Mesendoderm (in vitro differentiated cells): Measurements from ENCODE around the gene GPR4. TPM values are rescaled to one million over a fixed set of nuclear protein-coding genes. Genes with fewer than 3 reads are reported as not detected.
A peak's percentile ranks its signal among the peaks of the same experiment; 100 is the strongest.

Experiments used
- DNase-seq: peaks from one replicate; pipeline ENCODE4 v3.0.0; 2013
- H2AK5ac ChIP-seq: 2 replicates; pipeline ENCODE4 v1.6.1; 2013; ENCODE audit warnings: low read length, inconsistent platforms
- H2BK120ac ChIP-seq: 2 replicates; pipeline ENCODE4 v1.6.1; 2013; ENCODE audit warnings: low read depth, mild to moderate bottlenecking, low read length, moderate library complexity, mixed read lengths
- H2BK15ac ChIP-seq: replicated peaks from 2 replicates; pipeline ENCODE4 v1.6.1; 2013; ENCODE audit warnings: low read depth, mild to moderate bottlenecking, moderate library complexity
- H2BK5ac ChIP-seq: 2 replicates; pipeline ENCODE4 v1.6.1; 2013; ENCODE audit warnings: low read length, inconsistent platforms
- H3K18ac ChIP-seq: 2 replicates; pipeline ENCODE4 v1.6.1; 2013; ENCODE audit warnings: mild to moderate bottlenecking, low read length, mixed read lengths
- H3K23ac ChIP-seq: one replicate; pipeline ENCODE4 v1.6.1; 2013; ENCODE audit warnings: low read length
- H3K27ac ChIP-seq: 2 replicates; pipeline ENCODE4 v1.5.1; 2013; ENCODE audit warnings: low read depth, mild to moderate bottlenecking, inconsistent platforms, low read length, moderate library complexity
- H3K27me3 ChIP-seq: 2 replicates; pipeline ENCODE4 v1.6.1; 2013; ENCODE audit warnings: low read length, control low read depth, mild to moderate bottlenecking, inconsistent platforms; ENCODE audit not compliant: insufficient read depth, poor library complexity
- H3K36me3 ChIP-seq: 2 replicates; pipeline ENCODE4 v1.6.1; 2013; ENCODE audit warnings: low read length, inconsistent platforms; ENCODE audit not compliant: control insufficient read depth, insufficient read depth
- H3K4ac ChIP-seq: one replicate; pipeline ENCODE4 v1.6.1; 2013; ENCODE audit warnings: low read depth, mild to moderate bottlenecking, low read length, moderate library complexity
- H3K4me1 ChIP-seq: 2 replicates; pipeline ENCODE4 v1.6.1; 2013; ENCODE audit warnings: low read depth, low read length, inconsistent platforms; ENCODE audit not compliant: control insufficient read depth
- H3K4me2 ChIP-seq: 2 replicates; pipeline ENCODE4 v1.6.1; 2013; ENCODE audit warnings: low read length
- H3K4me3 ChIP-seq: 2 replicates; pipeline ENCODE4 v1.5.1; 2013; ENCODE audit warnings: mild to moderate bottlenecking, low read length
- H3K56ac ChIP-seq: one replicate; pipeline ENCODE4 v1.6.1; 2013; ENCODE audit warnings: low read length
- H3K79me1 ChIP-seq: 2 replicates; pipeline ENCODE4 v1.6.1; 2013; ENCODE audit warnings: low read length, inconsistent platforms
- H3K79me2 ChIP-seq: 2 replicates; pipeline ENCODE4 v1.6.1; 2013; ENCODE audit warnings: mild to moderate bottlenecking, low read length; ENCODE audit not compliant: control insufficient read depth, insufficient read depth
- H3K9ac ChIP-seq: 2 replicates; pipeline ENCODE4 v1.6.1; 2013; ENCODE audit warnings: low read length, inconsistent platforms
- H4K5ac ChIP-seq: one replicate; pipeline ENCODE4 v1.6.1; 2013; ENCODE audit warnings: low read length
- H4K8ac ChIP-seq: one replicate; pipeline ENCODE4 v1.6.1; 2013; ENCODE audit warnings: low read depth, mild to moderate bottlenecking, control low read depth, low read length, moderate library complexity
- WGBS: extraction: QIAGEN DNeasy Blood & Tissue Kit; methylation state at CpG from one replicate; pipeline ENCODE4 v1.1.7; 2013; ENCODE audit warnings: low lambda C conversion rate, missing lambda C conversion rate; ENCODE audit not compliant: insufficient coverage; ENCODE audit errors: extremely low coverage; 5-methylcytosine and 5-hydroxymethylcytosine counted together
- polyA plus RNA-seq, 2 experiments: library from polyadenylated mRNA; stranded (reverse); fragments of 200-250 nt; gene quantifications; one replicate each; pipeline ENCODE4 v1.2.3, GENCODE V29; 2013

GPR4 gene
- polyA plus RNA-seq (2013, experiment 1 of 2) = 0.14 TPM
- polyA plus RNA-seq (2013, experiment 2 of 2) = 0.10 TPM

DNA sequence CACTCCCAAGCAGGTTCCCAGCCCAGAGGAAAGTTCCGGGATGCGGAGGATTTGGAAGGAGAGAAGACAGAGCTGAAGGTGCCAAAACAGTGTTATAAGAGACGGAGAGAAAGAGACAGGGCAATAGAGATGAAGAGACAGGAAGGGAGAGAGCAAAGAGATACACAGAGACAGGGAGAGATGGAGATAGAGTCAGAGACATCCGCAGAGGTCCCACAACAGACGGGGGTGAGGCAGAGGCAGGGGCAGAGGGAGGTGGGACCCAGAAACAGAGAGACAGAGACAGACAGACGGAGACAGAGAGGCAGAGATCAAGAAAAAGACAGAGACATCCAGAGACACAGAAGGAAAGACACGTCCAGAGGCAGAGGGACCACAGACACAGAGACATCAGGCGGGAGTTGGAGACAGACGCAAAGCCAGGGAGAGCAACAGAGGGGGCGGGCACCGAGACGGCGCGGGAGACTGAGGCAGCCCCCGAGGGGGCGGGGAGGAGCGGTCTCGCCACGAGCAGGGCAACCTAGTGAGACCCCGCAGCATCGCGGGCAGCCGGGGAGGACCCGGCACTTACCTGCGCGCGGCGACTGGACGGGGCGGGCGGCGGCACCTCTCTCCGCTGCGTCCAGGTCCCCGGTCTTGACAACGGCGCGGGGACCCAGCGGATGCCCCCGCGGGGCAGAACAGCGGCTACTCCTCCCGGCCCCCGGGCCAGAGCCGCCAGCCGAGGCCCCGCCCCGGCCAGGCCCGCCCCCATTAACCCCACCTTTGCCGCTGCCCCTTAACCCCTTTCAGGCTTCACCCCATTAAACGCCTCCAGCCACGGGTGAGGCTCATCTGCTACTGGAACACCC, at the start of gene GPR4:
TSS of gene GPR4 (minus strand) at position 689 of the 851 bp plus-strand sequence. CDS start 10,346 bp downstream, outside the sequence.
- Histone ChIP-seq H3K27ac (no peak within 1 kb of the TSS), H3K79me1 (no peaks in the 10 kb centered on the region), H2BK5ac (no peak within 1 kb of the TSS), H3K23ac (no peak within 1 kb of the TSS), H2BK15ac (no peak within 1 kb of the TSS), H3K27me3 (peaks cover 39% of the 10 kb centered on the region), H3K4me2 (peak within 1 kb of the TSS; percentile 11), H2BK120ac (no peak within 1 kb of the TSS), H3K9ac (no peak within 1 kb of the TSS), H3K4me3 (no peak within 1 kb of the TSS), H3K4ac (no peak within 1 kb of the TSS), H3K36me3 (no peaks in the 10 kb centered on the region), H3K56ac (no peak within 1 kb of the TSS), H3K4me1 (peaks cover 8% of the 10 kb centered on the region), H4K8ac (no peak within 1 kb of the TSS), H2AK5ac (no peak within 1 kb of the TSS), H4K5ac (no peak within 1 kb of the TSS), H3K79me2 (no peaks in the 10 kb centered on the region), H3K18ac (no peak within 1 kb of the TSS)
- peak; percentile 65 for DNase-seq
- no CpG with 5 or more reads among the region's 52 CpGs for WGBS

DNA sequence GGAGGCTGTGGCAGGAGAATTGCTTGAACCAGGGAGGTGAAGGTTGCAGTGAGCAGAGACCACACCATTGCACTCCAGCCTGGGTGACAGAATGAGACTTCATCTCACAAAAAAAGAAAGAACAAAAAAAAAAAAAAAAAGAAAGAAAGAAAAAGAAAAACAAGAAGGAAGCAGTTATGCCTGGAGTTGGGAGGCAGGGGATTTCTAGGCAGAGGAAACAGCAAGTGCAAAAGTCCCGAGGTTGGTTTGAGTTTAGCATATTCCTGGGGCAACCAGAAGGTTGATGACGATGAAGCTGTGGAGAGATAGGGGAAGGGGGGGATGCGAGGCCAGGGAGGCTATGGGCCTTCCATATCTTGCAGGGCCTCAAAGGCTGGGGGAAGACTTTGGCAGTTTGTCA, 48.7 kb upstream of the GPR4 start:
- no peak overlapping the region for H3K27ac ChIP-seq
- H4K5ac ChIP-seq = no peak overlapping the region
- H2BK5ac ChIP-seq = no peak overlapping the region
- H3K4me3 ChIP-seq = no peak overlapping the region
- H3K4me2 ChIP-seq = no peak overlapping the region
- H3K23ac ChIP-seq = no peak overlapping the region
- peaks cover 4% of the 10 kb centered on the region for H3K4me1 ChIP-seq
- no peaks in the 10 kb centered on the region for H3K79me2 ChIP-seq
- H3K18ac ChIP-seq = no peak overlapping the region
- no peak overlapping the region for H3K4ac ChIP-seq
- no peak overlapping the region for H2AK5ac ChIP-seq
- no peak overlapping the region for H2BK15ac ChIP-seq
- H2BK120ac ChIP-seq = no peak overlapping the region
- no peak overlapping the region for H4K8ac ChIP-seq
- no peaks in the 10 kb centered on the region for H3K27me3 ChIP-seq
- H3K9ac ChIP-seq = no peak overlapping the region
- H3K56ac ChIP-seq = no peak overlapping the region
- no peaks in the 10 kb centered on the region for H3K79me1 ChIP-seq
- no CpG with 5 or more reads among the region's 3 CpGs for WGBS
- H3K36me3 ChIP-seq = no peaks in the 10 kb centered on the region
- no peak for DNase-seq

DNA sequence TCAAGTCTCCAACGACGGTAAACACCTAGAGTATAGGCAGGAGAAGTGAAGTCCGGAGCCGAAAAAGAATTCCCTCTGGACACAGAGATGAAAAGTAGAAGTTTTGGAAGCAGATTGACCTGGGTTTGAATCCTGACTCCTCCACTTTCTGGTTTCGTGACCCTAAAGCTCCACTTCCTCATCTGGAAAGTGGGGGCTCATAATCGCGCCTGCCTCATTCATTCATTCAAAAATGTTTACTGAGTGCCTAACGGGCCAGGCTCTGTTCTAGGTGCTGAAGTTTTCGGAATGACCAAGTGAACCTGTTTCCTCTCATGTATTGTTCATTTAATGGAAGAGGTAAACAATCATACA, 44.3 kb upstream of the GPR4 start:
- Histone ChIP-seq H3K27ac (no peak overlapping the region), H3K56ac (no peak overlapping the region), H2BK120ac (no peak overlapping the region), H3K79me2 (no peaks in the 10 kb centered on the region), H3K4me2 (no peak overlapping the region), H3K36me3 (no peaks in the 10 kb centered on the region), H2BK15ac (no peak overlapping the region), H3K18ac (no peak overlapping the region), H3K79me1 (no peaks in the 10 kb centered on the region), H3K23ac (no peak overlapping the region), H3K4me1 (peaks cover 6% of the 10 kb centered on the region), H3K4me3 (no peak overlapping the region), H3K27me3 (no peaks in the 10 kb centered on the region), H2BK5ac (no peak overlapping the region), H4K5ac (no peak overlapping the region), H4K8ac (no peak overlapping the region), H3K4ac (no peak overlapping the region), H3K9ac (peak overlapping the region; percentile 33), H2AK5ac (no peak overlapping the region)
- DNase-seq = no peak
- WGBS = no CpG with 5 or more reads among the region's 9 CpGs

DNA sequence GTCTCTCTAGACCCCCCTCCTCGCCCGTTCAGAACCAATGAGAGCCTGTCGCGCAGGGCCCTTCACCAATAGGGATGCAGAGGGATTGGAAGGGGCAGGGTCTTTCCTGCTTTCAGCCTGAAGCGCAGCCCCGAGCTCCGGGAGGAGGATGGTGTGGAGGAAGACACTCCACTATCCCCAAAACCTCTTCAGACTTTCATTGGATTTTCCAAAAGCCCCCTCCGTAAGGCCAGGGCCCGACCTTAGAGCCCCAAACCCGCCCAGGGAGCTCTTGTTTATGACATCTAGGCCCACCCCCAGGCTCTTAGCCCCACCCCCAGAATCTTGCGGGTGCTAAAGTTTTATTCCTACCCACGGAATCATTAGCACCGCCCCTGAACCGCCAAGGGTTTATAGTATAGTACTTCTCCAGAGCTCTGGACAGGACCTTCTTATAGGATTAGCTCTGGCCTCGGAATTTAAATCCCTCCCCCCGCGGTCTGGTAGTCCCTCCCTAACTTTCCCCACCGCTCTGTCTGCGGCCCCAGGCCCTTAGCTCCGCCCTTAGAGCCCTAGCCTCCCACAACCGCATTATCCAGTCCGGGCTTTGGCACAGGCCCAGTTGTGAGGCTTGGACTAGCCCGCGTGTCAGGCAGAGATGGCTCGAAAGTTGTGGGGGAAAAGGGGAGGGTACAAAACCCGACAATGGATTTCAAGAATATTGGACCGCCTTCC, 43.8 kb upstream of the GPR4 start:
- Histone ChIP-seq H3K36me3 (no peaks in the 10 kb centered on the region), H3K9ac (no peak overlapping the region), H3K79me2 (no peaks in the 10 kb centered on the region), H3K56ac (peak overlapping the region; percentile 8), H3K79me1 (no peaks in the 10 kb centered on the region), H3K4me2 (peak overlapping the region; percentile 32), H3K4me3 (peak overlapping the region; percentile 16), H2BK15ac (no peak overlapping the region), H3K27me3 (no peaks in the 10 kb centered on the region), H2AK5ac (no peak overlapping the region), H3K27ac (no peak overlapping the region), H3K23ac (no peak overlapping the region), H4K8ac (no peak overlapping the region), H2BK5ac (no peak overlapping the region), H3K18ac (no peak overlapping the region), H4K5ac (no peak overlapping the region), H3K4me1 (peaks cover 6% of the 10 kb centered on the region), H3K4ac (no peak overlapping the region), H2BK120ac (no peak overlapping the region)
- DNase-seq = peak; percentile 95
- no CpG with 5 or more reads among the region's 27 CpGs for WGBS

DNA sequence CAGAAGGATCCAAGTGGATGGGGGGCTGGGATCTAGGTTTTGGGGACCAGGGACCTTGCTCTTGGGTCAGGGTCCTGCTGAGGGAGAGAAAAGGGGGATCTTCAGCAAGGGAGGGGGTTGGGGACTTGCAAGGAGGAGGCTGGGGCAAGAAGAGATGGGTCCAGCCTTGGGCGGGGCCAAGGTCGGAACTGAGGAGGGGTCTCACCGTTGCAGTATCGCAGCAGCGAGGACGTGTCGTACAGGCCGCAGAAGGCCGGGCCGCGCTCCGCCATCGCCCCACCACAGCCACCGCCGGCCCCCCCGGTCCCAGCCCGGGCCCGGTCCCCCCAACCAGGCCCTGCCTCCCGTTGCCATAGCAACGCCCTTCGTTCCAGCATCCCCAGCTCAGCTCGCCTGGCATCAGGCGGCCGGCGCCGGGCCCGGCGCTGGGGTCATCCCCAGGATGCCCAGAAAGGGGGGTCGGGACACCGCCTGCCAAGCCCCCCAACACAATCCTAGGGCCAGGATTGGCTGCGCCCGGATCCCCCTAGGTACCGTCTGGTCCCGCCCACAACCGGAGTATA, 43.1 kb upstream of the GPR4 start:
- no peak overlapping the region for H3K4me3 ChIP-seq
- no peak overlapping the region for H3K4me2 ChIP-seq
- H2BK120ac ChIP-seq = no peak overlapping the region
- no peaks in the 10 kb centered on the region for H3K79me2 ChIP-seq
- H3K4ac ChIP-seq = no peak overlapping the region
- no peak overlapping the region for H4K8ac ChIP-seq
- WGBS = no CpG with 5 or more reads among the region's 35 CpGs
- H3K4me1 ChIP-seq = peaks cover 6% of the 10 kb centered on the region
- H3K36me3 ChIP-seq = no peaks in the 10 kb centered on the region
- H2BK15ac ChIP-seq = no peak overlapping the region
- no peaks in the 10 kb centered on the region for H3K27me3 ChIP-seq
- no peak overlapping the region for H3K56ac ChIP-seq
- H3K79me1 ChIP-seq = no peaks in the 10 kb centered on the region
- no peak overlapping the region for H2BK5ac ChIP-seq
- no peak overlapping the region for H2AK5ac ChIP-seq
- H3K9ac ChIP-seq = no peak overlapping the region
- H4K5ac ChIP-seq = no peak overlapping the region
- DNase-seq = no peak
- H3K18ac ChIP-seq = no peak overlapping the region
- no peak overlapping the region for H3K27ac ChIP-seq
- H3K23ac ChIP-seq = no peak overlapping the region
